GM19025 (cell line): Measurements from ENCODE around the gene FOXD4.
"Not testable (repeated sequence)": the region's sequence is repeated elsewhere in the genome, so short reads cannot be mapped to it uniquely, and the experiment has no call there.

ENCODE experiments used
- ATAC-seq: cut with Tn5 transposase; IDR thresholded peaks from one replicate; pipeline ENCODE4 v1.9.1; 2021; ENCODE audit warnings: mild to moderate bottlenecking, low read depth, moderate library complexity; ENCODE audit not compliant: unreplicated experiment

FOXD4 gene

GRCh38 chr9:94323-94722 lies 23.9 kb downstream of the FOXD4 start:
- ATAC-seq: not testable (repeated sequence)

DNA sequence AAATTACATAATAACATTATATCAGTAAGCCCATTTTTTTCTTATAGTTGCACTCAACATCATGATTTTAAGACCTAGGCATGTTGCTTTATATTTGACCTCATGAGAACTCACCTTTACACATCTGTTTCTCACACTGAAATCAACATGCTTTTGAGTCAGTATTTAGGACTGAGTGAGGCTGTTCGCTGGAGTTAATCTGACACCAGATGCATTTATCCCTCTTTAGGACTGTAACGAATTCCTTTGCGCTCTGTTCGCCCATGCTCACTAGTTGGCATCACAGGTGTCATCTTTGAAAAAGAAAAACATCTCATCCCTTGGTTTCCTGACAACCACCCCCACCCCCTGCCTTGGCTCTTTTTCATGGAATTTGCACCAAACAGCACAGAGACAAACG lies 24.3 kb downstream of the FOXD4 start:
- ATAC-seq: not testable (repeated sequence)

GRCh38 chr9:90851-91250 lies 27.4 kb downstream of the FOXD4 start:
- not testable (repeated sequence) for ATAC-seq

- ATAC-seq: not testable (repeated sequence)
Observed at GRCh38 chr9:88396-89037, 29.7 kb downstream of the FOXD4 start.

DNA sequence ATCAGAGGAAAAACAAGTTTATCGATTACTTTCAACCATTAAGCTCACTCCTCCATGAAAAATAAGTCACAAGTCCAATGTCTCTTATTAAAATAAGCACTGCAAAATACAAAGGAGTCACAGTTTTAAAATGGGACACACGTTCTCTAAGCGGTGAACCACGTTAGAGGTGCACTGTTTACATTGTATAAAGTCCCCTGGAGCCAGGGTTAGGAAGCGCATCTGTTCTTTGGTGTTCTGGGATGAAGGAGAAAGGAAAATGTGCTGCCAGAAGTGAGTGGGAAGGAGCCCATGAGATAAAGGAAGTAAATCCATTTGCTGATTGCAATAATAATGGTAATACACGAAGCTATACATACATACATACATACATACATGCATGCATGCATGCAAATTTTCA lies 30.4 kb downstream of the FOXD4 start:
- not testable (repeated sequence) for ATAC-seq

DNA sequence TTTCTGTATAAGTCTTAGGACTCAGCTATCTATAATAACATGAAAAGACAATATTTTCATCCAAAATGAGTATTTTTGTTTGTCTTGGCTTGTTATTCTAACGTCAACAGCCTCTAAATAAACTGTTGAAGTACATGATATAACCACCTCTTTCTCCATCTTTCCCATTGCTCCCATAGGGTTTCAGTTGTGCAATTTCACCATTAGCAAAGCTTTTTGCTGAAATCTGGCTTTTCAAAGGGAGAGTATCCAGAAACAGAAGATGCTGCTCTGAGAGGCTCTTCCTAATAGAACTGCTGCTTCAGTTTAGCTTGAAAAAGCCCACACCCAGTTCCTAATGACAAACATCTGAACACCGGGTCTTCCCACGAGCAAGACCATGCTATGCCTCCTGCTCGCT lies 31.1 kb downstream of the FOXD4 start:
- ATAC-seq: not testable (repeated sequence)

DNA sequence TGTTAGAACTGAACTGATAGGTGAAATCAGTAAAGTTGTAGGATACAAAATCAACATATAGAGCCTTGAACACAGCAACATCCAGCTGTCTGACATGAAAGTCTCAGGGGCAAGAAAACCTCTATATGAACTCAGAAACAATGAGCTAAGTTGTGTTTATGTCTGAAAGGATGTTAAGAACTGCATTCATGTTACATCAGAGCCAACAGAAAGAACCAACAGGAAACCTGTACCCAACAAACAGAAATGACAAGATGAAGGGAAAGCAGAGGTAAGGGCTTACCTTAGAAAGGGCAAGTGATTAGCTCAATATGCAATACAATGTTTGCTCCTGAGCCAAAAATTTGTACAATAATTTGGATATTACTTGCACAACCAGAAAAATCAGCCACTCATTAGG lies 31.5 kb downstream of the FOXD4 start:
- ATAC-seq: not testable (repeated sequence)

- ATAC-seq: not testable (repeated sequence)
Observed at GRCh38 chr9:82932-83689, 35.1 kb downstream of the FOXD4 start.

DNA sequence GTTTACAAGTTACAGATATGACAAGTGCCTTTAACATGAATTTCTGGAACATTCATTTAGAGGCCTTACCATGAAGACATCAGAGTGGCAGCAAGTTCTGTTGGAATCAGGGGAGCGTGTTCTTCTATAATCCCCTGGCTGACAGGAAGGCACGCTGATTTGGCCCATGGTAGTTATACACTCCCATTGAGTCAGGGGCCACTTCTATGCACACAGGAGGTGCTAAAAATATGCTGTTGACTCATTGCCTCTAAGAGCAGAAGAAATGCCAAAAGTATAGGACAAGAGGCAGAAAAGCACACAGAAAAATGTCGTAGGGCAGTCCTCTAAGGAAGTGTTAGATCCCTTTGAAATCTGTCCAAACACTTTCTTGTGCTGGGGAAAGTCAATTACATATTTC lies 39.9 kb downstream of the FOXD4 start:
- ATAC-seq: not testable (repeated sequence)

DNA sequence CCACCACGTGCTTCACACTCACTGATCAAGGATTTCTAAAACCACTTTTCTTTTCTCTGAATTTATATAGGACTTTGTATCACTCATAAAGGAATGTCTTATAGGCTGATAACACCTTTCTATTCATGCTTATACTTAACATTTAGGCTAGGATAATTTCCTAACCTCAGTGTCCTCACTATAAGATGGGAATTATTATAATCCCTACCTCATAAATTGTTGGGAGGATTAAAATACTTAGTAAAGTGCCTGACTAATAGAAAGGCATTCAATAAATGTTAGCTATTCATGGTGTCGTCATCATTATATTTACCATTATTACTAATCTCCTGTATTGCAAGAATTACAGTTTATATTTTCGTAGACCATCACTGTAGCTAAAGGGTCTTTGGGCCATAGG lies 41.8 kb downstream of the FOXD4 start:
- not testable (repeated sequence) for ATAC-seq

- ATAC-seq: not testable (repeated sequence)
Observed at GRCh38 chr9:73900-74525, 44.2 kb downstream of the FOXD4 start.

DNA sequence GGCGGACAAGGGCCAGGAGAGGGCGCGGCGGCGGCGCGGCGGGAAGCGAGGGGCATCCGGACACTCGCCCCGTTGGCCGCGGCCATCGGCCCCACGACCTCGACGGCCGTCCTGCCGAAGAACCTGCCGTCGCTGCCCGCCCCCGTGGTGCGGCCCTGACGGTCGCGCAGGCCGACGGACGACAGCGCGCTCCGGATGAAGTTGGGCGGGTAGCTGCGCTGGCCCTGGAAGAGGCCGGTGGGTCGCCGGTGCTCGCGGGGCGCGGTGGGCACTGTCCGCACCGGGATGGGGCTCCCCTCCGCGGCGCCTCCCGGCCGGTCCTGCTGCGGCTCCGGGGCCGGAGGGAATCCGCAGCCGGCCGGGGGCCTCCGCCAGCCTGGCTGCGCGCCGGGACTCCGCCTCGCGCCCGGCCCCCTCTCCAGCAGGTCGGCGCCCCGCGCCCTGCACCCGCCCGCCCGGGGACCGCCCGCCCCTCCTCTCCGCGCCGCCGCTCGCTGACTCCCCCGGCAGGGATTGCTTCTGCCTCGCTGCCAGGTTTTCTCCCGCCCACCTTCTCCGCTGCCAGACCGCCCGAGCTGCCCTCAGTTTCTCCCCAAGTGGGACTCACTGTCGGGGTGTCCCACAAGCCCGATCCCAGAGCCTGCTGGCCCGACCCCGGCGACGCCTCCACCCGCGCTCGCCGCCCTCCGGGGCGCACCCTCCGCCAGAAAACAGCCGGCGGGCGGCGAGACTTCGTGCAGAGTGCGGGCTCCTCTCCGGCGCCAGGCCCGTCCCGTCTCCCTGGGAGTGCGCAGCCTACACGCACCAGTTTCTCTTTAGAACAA lies 44.9 kb downstream of the FOXD4 start:
- ATAC-seq: not testable (repeated sequence)
